ENCODE measurements around the gene FOXO3. TPM values are rescaled to one million over a fixed set of nuclear protein-coding genes. Genes with fewer than 3 reads are reported as not detected.
"Not testable (repeated sequence)": the region's sequence is repeated elsewhere in the genome, so short reads cannot be mapped to it uniquely, and the experiment has no call there.

The FOXO3 gene
- total RNA-seq, 4 donors from 2014 or later: 146 to 200 (median 166) TPM

- Histone ChIP-seq H3K4me1 (peaks cover 4 to 78% (median 47%) of the 10 kb centered on the region in 4 donors), H3K27me3 (no peaks in the 10 kb centered on the region), H3K9me3 (no peaks in the 10 kb centered on the region), H3K27ac (peak overlapping the region in 2 of 4 donors; percentile 44 to 62), H3K36me3 (no peaks in the 10 kb centered on the region), H3K4me3 (no peak overlapping the region)
- TF ChIP-seq EP300 (IDR thresholded peaks at IDR 0.05): no peak
- no peak for TF ChIP-seq POLR2A (IDR thresholded peaks at IDR 0.05)
- TF ChIP-seq CTCF (IDR thresholded peaks at IDR 0.05): no peak
- no peak for DNase-seq (ENCODE audit: low spot score in 2 of 2)
- 67 to 81% methylated on average over 3 of the region's 3 CpGs for WGBS, 2 donors
Measured at GRCh38 chr6:108676555-108676954, 115.8 kb downstream of the FOXO3 start.

GRCh38 chr6:108677357-108677756, 116.6 kb downstream of the FOXO3 start:
- peak overlapping the region in 2 of 4 donors; percentile 44 to 62 for H3K27ac ChIP-seq
- peaks cover 4 to 77% (median 43%) of the 10 kb centered on the region in 4 donors for H3K4me1 ChIP-seq
- no peak for TF ChIP-seq CTCF (IDR thresholded peaks at IDR 0.05)
- no peak for TF ChIP-seq POLR2A (IDR thresholded peaks at IDR 0.05)
- no peak for TF ChIP-seq EP300 (IDR thresholded peaks at IDR 0.05)
- H3K27me3 ChIP-seq: no peaks in the 10 kb centered on the region
- DNase-seq (ENCODE audit: low spot score in 2 of 2): no peak
- H3K36me3 ChIP-seq: peaks cover 0 to 2% (median 0%) of the 10 kb centered on the region in 3 donors
- no peak overlapping the region for H3K4me3 ChIP-seq
- WGBS, 2 donors: 94 to 98% methylated on average over 3 of the region's 3 CpGs
- H3K9me3 ChIP-seq: no peaks in the 10 kb centered on the region

GRCh38 chr6:108677894-108678293, 117.2 kb downstream of the FOXO3 start:
- Histone ChIP-seq H3K27ac (no peak overlapping the region), H3K27me3 (no peaks in the 10 kb centered on the region), H3K36me3 (peaks cover 0 to 4% (median 0%) of the 10 kb centered on the region in 3 donors), H3K4me1 (peaks cover 4 to 77% (median 41%) of the 10 kb centered on the region in 4 donors), H3K9me3 (no peaks in the 10 kb centered on the region), H3K4me3 (no peak overlapping the region)
- no peak for DNase-seq (ENCODE audit: low spot score in 2 of 2)
- 91 to 93% methylated on average over 1 of the region's 1 CpG for WGBS, 2 donors
- TF ChIP-seq POLR2A (IDR thresholded peaks at IDR 0.05) (no peak), CTCF (IDR thresholded peaks at IDR 0.05) (no peak), EP300 (IDR thresholded peaks at IDR 0.05) (no peak)

GRCh38 chr6:108680314-108680713, 119.6 kb downstream of the FOXO3 start:
- WGBS, 2 donors: 50 to 63% methylated on average over 9 of the region's 9 CpGs

GRCh38 chr6:108681721-108682120, 121.0 kb downstream of the FOXO3 start:
- not testable (repeated sequence) for H3K4me3 ChIP-seq; DNase-seq (ENCODE audit: low spot score in 2 of 2); H3K27ac ChIP-seq; H3K9me3 ChIP-seq; H3K27me3 ChIP-seq
- Histone ChIP-seq H3K36me3 (peaks cover 0 to 21% (median 0%) of the 10 kb centered on the region in 3 donors), H3K4me1 (peaks cover 0 to 45% (median 9%) of the 10 kb centered on the region in 4 donors)
- WGBS, 2 donors: 87 to 90% methylated on average over 1 of the region's 1 CpG

More at GRCh38 chr6:108680314-108680713, 119.6 kb downstream of the FOXO3 start:
- not testable (repeated sequence) for H3K27ac ChIP-seq; H3K4me3 ChIP-seq; H3K27me3 ChIP-seq; H3K36me3 ChIP-seq; H3K9me3 ChIP-seq; DNase-seq (ENCODE audit: low spot score in 2 of 2)
- H3K4me1 ChIP-seq: peaks cover 0 to 59% (median 23%) of the 10 kb centered on the region in 4 donors

DNA sequence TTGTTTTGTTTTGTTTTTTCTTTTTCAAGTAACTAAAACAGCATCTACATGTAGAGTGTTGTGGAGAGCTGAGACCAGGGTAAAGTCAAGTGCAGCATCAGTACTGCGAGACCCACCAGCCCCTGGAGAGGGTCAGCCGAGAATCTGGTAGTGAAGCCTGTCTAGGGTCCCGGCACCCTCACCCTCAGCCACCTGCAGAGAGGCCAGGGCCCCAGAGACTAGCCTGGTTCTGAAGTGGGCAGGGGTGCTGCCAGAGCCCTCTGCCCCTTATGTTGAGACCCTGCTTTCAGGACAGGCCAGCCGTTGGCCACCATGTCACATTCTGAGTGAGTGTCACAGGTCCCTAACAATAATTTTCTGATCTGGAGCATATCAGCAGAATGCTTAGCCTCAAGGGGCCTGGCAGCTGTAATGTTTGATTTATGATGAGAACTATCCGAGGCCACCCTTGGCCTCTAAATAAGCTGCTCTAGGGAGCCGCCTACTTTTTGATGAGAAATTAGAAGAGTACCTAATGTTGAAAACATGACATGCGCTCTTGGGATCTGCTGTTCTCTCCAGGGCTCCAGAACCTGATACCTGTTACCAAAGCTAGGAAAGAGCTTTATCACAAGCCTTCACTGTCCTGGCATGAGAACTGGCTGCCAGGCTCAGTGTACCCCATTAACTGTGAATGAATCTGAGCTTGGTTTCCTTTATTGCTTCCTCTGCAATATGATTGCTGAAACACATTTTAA, 121.8 kb downstream of the FOXO3 start:
- H3K4me3 ChIP-seq; H3K27me3 ChIP-seq; H3K27ac ChIP-seq; DNase-seq (ENCODE audit: low spot score in 2 of 2); H3K9me3 ChIP-seq: not testable (repeated sequence)
- Histone ChIP-seq H3K36me3 (peaks cover 0 to 27% (median 0%) of the 10 kb centered on the region in 3 donors), H3K4me1 (peaks cover 0 to 43% (median 6%) of the 10 kb centered on the region in 4 donors)
- 85% methylated on average over 7 of the region's 7 CpGs for WGBS, 2 donors

- not testable (repeated sequence) for H3K9me3 ChIP-seq; DNase-seq (ENCODE audit: low spot score in 2 of 2); H3K27ac ChIP-seq; H3K27me3 ChIP-seq; H3K4me3 ChIP-seq
- Histone ChIP-seq H3K36me3 (peaks cover 0 to 27% (median 0%) of the 10 kb centered on the region in 3 donors), H3K4me1 (peaks cover 2 to 51% (median 13%) of the 10 kb centered on the region in 4 donors)
- WGBS, 2 donors: 90 to 92% methylated on average over 2 of the region's 2 CpGs
Measured at GRCh38 chr6:108683976-108684375, 123.3 kb downstream of the FOXO3 start.
